C1 segment of cervical spinal cord (tissue), 14 donors: Measurements from ENCODE around the gene SMYD3.
"Not testable (repeated sequence)": the region's sequence is repeated elsewhere in the genome, so short reads cannot be mapped to it uniquely, and the experiment has no call there.

Experiments used
- DNase-seq, 14 donors: peaks; one replicate each; lab custom pipeline; 2025; lab: John Stamatoyannopoulos, UW

The SMYD3 gene

DNA sequence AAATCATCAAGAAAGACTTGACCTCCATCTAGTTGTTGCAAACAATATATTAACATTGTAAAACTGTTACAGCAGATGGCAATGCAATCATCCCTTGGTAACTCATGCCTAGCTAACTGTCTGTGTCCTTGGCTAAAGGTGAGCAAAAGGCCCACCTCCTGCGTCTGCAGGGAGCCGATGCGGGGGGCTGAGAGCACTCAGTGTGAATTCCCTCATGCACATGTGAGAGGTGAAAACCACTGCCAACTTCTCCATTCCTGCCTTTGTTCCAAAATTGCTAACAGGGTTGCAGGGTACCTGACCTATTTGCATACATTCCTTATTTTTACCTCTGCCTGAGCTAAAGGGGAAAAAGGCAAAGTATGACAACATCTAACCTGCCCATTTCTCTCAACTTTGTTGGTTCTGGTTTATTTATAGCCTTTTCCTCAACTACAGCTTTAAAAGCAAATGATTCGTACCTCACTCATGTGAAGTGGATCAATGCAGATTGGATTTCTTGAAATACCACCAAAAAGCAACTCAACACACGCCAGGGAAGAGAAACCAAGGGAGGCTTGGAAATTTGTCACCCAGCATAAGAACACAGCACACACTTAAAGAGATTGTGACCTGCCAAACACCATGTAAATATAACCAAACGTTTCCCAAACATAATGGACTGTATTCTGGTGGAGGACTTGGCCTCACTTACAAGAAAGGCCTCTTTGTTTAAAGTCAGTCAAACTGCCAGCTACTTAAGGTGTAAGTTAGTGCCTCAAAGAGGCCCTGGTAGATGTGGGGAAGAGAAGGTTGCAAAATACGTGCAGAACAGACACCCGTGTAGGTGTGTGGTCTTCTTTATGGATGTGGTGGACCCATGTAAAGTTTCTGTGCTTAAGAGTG lies 651.0 kb downstream of the SMYD3 start:
- DNase-seq = peak in 1 of 14 donors; percentile 25

DNA sequence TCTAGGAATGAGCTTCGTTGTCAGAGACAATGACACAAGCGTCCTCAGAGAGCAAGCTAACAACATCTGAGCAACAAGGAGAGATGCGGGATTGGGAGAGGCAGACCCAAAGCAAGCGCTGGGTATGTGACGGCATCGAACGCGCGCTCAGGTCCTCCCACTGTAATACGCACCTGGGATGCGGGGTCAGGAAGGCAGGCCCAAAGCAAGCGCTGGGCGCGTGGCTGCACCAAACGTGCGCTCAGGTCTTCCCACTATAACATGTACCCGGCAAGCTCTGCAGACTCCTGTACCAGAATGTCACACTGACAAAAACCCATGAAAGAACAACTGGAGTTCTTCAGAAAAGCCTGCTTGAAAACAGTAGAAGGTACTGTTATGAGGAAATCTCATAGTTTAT lies 653.8 kb downstream of the SMYD3 start:
- DNase-seq = no peak

DNA sequence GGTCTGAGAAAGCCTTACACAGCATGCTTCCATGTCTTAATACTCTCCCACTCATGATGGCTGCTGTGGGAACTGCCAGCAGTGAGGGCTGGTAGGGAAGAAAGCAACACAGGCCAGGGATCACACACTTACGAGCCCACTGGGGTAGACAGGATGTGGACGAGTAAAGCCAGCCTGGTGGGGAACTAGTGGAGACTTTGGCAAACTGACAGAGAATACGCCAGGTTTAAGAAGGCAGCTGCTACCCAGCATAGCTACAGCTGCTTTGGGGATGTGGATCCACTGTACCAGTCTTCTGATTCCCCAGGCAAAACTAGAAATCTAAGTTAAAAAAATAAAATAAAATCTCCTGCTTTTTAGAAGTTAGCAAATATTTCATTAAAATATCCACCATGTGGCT lies 664.0 kb downstream of the SMYD3 start:
- DNase-seq = no peak

- DNase-seq = no peak
Measured at GRCh38 chr1:245842106-245842505, 665.0 kb downstream of the SMYD3 start.

GRCh38 chr1:245840971-245841370 lies 666.1 kb downstream of the SMYD3 start:
- DNase-seq = no peak

DNA sequence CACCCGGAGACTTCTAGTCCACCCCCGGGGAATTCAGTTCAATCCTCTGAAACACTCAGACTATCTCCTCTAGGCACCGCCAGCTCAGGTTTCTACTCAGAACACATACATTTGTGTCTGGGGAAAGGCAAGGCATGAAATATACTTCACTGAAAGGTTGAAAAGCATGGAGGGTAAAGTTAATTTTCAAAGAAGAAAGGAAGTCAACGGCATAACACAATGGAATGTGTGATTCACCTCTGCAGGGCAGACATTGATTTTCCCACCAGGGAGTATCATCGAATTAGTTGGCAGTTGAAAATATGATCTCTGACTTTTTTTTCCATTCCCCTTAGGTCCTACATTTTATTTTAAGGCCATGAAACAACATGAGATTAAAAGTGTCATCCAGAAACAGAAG lies 669.4 kb downstream of the SMYD3 start:
- DNase-seq = no peak

- DNase-seq = no peak
Measured at GRCh38 chr1:245835386-245835785, 671.7 kb downstream of the SMYD3 start.

- DNase-seq = no peak
Measured at GRCh38 chr1:245834002-245834401, 673.1 kb downstream of the SMYD3 start.

DNA sequence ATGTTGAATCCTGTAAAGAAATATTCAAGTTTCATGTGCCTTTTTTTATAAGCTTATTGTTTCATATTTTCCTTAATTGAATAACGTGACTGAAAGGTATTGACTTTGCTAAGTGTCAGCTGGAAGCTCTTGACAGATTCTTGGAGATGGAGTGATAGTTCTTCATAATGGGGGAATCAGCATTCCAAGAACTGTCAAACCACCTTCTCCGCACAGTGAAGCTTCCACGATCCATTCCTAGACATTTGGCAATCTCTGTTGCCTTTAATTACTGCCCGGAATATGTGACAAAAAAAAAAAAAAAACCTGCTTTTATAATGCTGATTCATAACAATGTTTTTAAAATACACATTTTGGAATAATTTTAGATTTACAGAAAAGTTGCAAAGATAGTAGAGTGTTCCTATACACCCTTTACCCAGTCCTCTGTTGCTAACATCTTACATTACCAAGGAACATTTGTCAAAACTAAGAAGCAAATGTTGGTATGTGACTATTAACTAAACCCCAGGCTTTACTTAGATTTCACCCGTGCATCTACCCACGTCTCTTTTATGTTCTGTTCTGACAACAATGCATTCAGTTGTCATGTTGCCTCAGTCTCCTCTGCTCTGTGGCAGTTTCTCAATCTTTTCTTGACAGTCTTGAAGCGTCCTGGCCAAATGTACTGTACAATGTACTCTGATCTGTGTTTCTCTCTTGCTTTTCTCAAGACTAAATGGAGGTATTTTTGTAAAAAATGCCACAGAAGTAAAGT lies 674.1 kb downstream of the SMYD3 start:
- DNase-seq = no peak

GRCh38 chr1:245831518-245831917 lies 675.6 kb downstream of the SMYD3 start:
- DNase-seq = no peak

DNA sequence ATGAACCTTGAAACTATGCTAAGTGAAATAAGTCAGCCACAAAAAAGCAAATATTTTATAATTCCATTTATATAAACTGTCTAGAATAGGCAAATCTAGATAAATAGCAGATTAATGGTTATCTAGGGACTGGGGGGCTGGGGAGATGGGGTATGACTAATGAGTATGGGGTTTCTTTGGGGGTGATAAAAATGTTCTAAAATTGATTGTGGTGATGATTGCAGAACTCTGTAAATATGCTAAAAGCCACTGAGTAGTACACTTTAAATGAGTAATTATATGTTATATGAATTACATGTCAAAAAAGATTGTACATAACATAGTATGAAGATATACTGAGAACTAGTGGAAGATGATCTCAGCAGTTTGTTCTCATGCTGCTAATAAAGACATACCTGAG lies 677.3 kb downstream of the SMYD3 start:
- no peak for DNase-seq

GRCh38 chr1:245829194-245829593 lies 677.9 kb downstream of the SMYD3 start:
- DNase-seq = no peak

DNA sequence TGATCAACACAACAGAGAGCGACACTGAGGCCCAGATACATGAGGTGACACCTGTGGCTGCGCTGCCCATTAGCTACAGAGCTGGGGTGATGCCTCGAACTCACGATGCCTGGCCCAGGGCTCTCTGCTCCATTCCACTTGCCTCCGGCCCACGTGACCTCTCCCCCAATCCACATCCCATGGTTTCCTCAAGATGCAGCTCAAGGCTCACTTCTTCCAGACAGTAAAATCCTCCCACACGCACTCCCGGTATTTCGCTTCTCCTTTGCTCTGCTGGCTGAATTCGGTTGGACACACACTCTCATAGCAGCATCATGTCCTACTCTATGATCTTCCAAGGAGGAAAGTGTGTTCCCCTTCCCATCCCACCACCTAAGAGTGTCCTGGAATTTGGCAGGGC lies 679.8 kb downstream of the SMYD3 start:
- no peak for DNase-seq

DNA sequence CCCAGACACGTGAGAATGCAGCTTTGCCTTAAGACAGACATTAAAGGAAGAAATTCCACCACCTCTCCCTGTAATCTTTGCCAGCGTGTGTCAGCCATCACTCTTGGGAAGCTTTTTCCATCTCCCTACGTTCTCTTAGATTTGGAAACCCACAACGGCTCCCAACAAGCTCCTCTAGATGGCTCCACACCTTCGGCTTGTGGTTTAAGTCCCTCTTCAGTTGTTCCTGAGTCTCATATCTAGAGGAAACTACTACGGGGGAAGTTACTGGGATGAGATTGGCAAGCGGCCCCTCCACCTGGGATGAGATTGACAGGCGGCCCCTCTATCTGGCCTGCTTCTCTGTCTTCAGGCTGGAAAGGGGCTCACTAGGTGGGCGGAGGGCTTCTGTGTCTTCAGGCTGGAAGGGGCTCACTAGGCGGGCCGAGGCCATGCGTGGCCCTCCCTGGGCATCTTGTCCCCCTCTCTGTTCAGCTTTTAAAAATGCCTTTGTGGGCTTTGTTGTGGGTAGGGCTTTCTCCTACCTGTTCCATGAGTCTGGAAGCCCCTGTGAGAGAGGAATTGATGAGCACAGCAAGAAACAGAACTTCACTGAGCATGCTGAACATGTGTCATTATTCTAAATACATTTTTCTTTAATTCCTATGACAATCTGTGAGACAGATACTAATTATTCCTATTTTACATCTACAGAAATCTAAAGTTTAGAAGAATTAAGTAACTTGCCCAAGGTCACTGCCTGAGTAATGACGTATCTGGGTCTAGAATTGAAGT lies 681.8 kb downstream of the SMYD3 start:
- DNase-seq = no peak

GRCh38 chr1:245823408-245824147 lies 683.5 kb downstream of the SMYD3 start:
- peak in 1 of 14 donors; percentile 73 for DNase-seq

- DNase-seq = no peak
Measured at GRCh38 chr1:245822996-245823395, 684.1 kb downstream of the SMYD3 start.

DNA sequence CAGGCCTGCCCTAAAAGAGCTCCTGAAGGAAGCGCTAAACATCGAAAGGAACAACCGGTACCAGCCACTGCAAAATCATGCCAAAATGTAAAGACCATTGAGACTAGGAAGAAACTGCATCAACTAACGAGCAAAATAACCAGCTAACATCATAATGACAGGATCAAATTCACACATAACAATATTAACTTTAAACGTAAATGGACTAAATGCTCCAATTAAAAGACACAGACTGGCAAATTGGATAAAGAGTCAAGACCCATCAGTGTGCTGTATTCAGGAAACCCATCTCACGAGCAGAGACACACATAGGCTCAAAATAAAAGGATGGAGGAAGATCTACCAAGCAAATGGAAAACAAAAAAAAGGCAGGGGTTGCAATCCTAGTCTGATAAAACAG lies 688.7 kb downstream of the SMYD3 start:
- not testable (repeated sequence) for DNase-seq

GRCh38 chr1:245816496-245816895 lies 690.6 kb downstream of the SMYD3 start:
- DNase-seq = not testable (repeated sequence)

- no peak for DNase-seq
Measured at GRCh38 chr1:245814651-245815050, 692.4 kb downstream of the SMYD3 start.

- no peak for DNase-seq
Measured at GRCh38 chr1:245812278-245812677, 694.8 kb downstream of the SMYD3 start.

DNA sequence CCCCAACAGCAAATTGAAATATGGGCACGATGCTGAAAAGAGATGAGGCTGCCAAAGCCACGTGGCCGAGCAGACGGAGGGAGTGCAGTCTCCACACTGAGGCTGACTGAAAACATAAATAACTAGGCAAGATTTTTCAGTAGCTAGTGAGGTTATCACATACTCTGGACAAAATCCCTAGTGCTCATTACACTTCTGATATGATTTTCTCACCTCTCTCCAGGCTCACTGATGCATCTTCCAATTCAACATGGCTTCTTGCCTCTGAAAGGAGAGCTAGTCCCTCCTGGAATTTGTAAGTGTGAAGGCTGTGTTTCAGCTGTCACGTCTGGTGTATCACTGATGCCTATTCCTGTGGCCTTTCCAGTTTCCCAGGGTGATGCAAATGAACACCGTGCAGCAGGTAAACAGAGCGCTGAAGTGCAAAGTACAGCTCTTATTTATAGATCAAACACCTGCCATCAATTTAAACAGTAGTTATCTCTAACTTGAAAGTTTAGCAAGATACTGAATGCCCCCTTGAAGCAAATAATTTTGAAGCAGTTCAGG lies 696.2 kb downstream of the SMYD3 start:
- DNase-seq = peak in 1 of 14 donors; percentile 75
